GM21619 (cell line): ENCODE measurements around the gene AP2A2.
"Not testable (repeated sequence)": the region's sequence is repeated elsewhere in the genome, so short reads cannot be mapped to it uniquely, and the experiment has no call there.

ENCODE experiments used
- ATAC-seq: cut with Tn5 transposase; IDR thresholded peaks from one replicate; pipeline ENCODE4 v1.9.1; 2021; ENCODE audit not compliant: unreplicated experiment

AP2A2 gene

GRCh38 chr11:972523-973211 is 47.0 kb downstream of the AP2A2 start:
- ATAC-seq = no peak

GRCh38 chr11:973237-973636 is 47.6 kb downstream of the AP2A2 start:
- ATAC-seq = no peak

GRCh38 chr11:975376-975775 is 49.7 kb downstream of the AP2A2 start:
- not testable (repeated sequence) for ATAC-seq

GRCh38 chr11:975827-976226 is 50.2 kb downstream of the AP2A2 start:
- no peak for ATAC-seq

- no peak for ATAC-seq
These were observed 50.9 kb downstream of the AP2A2 start for GRCh38 chr11:976431-977160.

GRCh38 chr11:977830-978720 is 52.4 kb downstream of the AP2A2 start:
- ATAC-seq = no peak

GRCh38 chr11:978781-979180 is 53.1 kb downstream of the AP2A2 start:
- no peak for ATAC-seq

- ATAC-seq = no peak
These were observed 55.0 kb downstream of the AP2A2 start for GRCh38 chr11:980438-981357.

GRCh38 chr11:981764-982163 is 56.1 kb downstream of the AP2A2 start:
- no peak for ATAC-seq

- no peak for ATAC-seq
These were observed 58.9 kb downstream of the AP2A2 start for GRCh38 chr11:984546-984945.

GRCh38 chr11:985406-985805 is 59.7 kb downstream of the AP2A2 start:
- ATAC-seq = no peak

- ATAC-seq = no peak
These were observed 60.2 kb downstream of the AP2A2 start for GRCh38 chr11:985848-986247.

- ATAC-seq = no peak
These were observed 60.7 kb downstream of the AP2A2 start for GRCh38 chr11:986270-986951.

- ATAC-seq = no peak
These were observed 61.3 kb downstream of the AP2A2 start for GRCh38 chr11:986952-987305.

GRCh38 chr11:987671-988070 is 62.0 kb downstream of the AP2A2 start:
- ATAC-seq = no peak

- no peak for ATAC-seq
These were observed 64.4 kb downstream of the AP2A2 start for GRCh38 chr11:990101-990500.

GRCh38 chr11:991034-991433 is 65.4 kb downstream of the AP2A2 start:
- ATAC-seq = no peak

- ATAC-seq = no peak
These were observed 66.1 kb downstream of the AP2A2 start for GRCh38 chr11:991711-992307.

GRCh38 chr11:992577-992976 is 66.9 kb downstream of the AP2A2 start:
- no peak for ATAC-seq
